Osteocyte (in vitro differentiated cells): Measurements from ENCODE around the gene ABCC6. TPM values are rescaled to one million over a fixed set of nuclear protein-coding genes. Genes with fewer than 3 reads are reported as not detected.
A peak's percentile ranks its signal among the peaks of the same experiment; 100 is the strongest.
"Not testable (repeated sequence)": the region's sequence is repeated elsewhere in the genome, so short reads cannot be mapped to it uniquely, and the experiment has no call there.

Experiments
- DNase-seq: peaks from one replicate; pipeline ENCODE4 v3.0.0; 2021; ENCODE audit warnings: mixed read lengths; ENCODE audit not compliant: unreplicated experiment; ENCODE audit errors: extremely low spot score
- H3K27ac Mint-ChIP-seq: one replicate; pipeline ENCODE4 v1.8.0; 2021; ENCODE audit warnings: mild to moderate bottlenecking, mixed read lengths; ENCODE audit not compliant: unreplicated experiment
- H3K27me3 Mint-ChIP-seq: one replicate; pipeline ENCODE4 v1.8.0; 2021; ENCODE audit warnings: mixed read lengths; ENCODE audit not compliant: unreplicated experiment
- H3K36me3 Mint-ChIP-seq: one replicate; pipeline ENCODE4 v1.8.0; 2021; ENCODE audit warnings: mixed read lengths; ENCODE audit not compliant: unreplicated experiment
- H3K4me1 Mint-ChIP-seq: one replicate; pipeline ENCODE4 v1.8.0; 2021; ENCODE audit warnings: mixed read lengths; ENCODE audit not compliant: unreplicated experiment
- H3K4me3 Mint-ChIP-seq: one replicate; pipeline ENCODE4 v1.8.0; 2021; ENCODE audit warnings: mild to moderate bottlenecking, moderate library complexity, mixed read lengths; ENCODE audit not compliant: unreplicated experiment
- H3K9me3 Mint-ChIP-seq: one replicate; pipeline ENCODE4 v1.8.0; 2021; ENCODE audit warnings: mixed read lengths; ENCODE audit not compliant: unreplicated experiment
- CTCF ChIP-seq: fragments of 200-600 bp; sonication (generic); IDR thresholded peaks from 2 replicates; pipeline ENCODE4 v1.5.0; 2021; ENCODE audit warnings: antibody characterized with exemption, mild to moderate bottlenecking, moderate library complexity
- total RNA-seq: library from RNA; stranded (reverse); gene quantifications from 2 replicates; pipeline ENCODE4 v1.2.1, GENCODE V29; 2021

ABCC6 gene
- total RNA-seq, 1 donor from 2014 or later, result 1.4 TPM

- not testable (repeated sequence) for H3K9me3 Mint-ChIP-seq, H3K27ac Mint-ChIP-seq, H3K4me1 Mint-ChIP-seq, DNase-seq, H3K4me3 Mint-ChIP-seq, H3K36me3 Mint-ChIP-seq, H3K27me3 Mint-ChIP-seq
- peak; percentile 40 for TF ChIP-seq CTCF
These were observed 20.7 kb downstream of the ABCC6 start for GRCh38 chr16:16202400-16203143.

- DNase-seq, H3K27ac Mint-ChIP-seq, H3K9me3 Mint-ChIP-seq, H3K27me3 Mint-ChIP-seq, H3K4me1 Mint-ChIP-seq, H3K36me3 Mint-ChIP-seq, H3K4me3 Mint-ChIP-seq: not testable (repeated sequence)
These were observed 21.4 kb downstream of the ABCC6 start for GRCh38 chr16:16201880-16202279.

GRCh38 chr16:16200391-16200790 lies 22.9 kb downstream of the ABCC6 start:
- not testable (repeated sequence) for DNase-seq, H3K9me3 Mint-ChIP-seq, H3K27me3 Mint-ChIP-seq, H3K4me1 Mint-ChIP-seq, H3K36me3 Mint-ChIP-seq, H3K27ac Mint-ChIP-seq, H3K4me3 Mint-ChIP-seq

- DNase-seq, H3K27me3 Mint-ChIP-seq, H3K4me1 Mint-ChIP-seq, H3K4me3 Mint-ChIP-seq, H3K36me3 Mint-ChIP-seq, H3K9me3 Mint-ChIP-seq, H3K27ac Mint-ChIP-seq: not testable (repeated sequence)
These were observed 23.9 kb downstream of the ABCC6 start for GRCh38 chr16:16199428-16199827.

- no peak for TF ChIP-seq CTCF
These were observed 25.3 kb downstream of the ABCC6 start for GRCh38 chr16:16197966-16198365.

GRCh38 chr16:16197331-16197730 lies 26.0 kb downstream of the ABCC6 start:
- no peak for TF ChIP-seq CTCF
- DNase-seq, result no peak
- H3K27ac Mint-ChIP-seq, result no peak overlapping the region
- H3K4me1 Mint-ChIP-seq, result peaks cover 3% of the 10 kb centered on the region
- H3K27me3 Mint-ChIP-seq, result peaks cover 8% of the 10 kb centered on the region
- no peaks in the 10 kb centered on the region for H3K9me3 Mint-ChIP-seq
- H3K36me3 Mint-ChIP-seq, result no peaks in the 10 kb centered on the region
- H3K4me3 Mint-ChIP-seq, result no peak overlapping the region

More at GRCh38 chr16:16197966-16198365, 25.3 kb downstream of the ABCC6 start:
- Mint-ChIP-seq H3K36me3 (no peaks in the 10 kb centered on the region), H3K4me1 (peaks cover 3% of the 10 kb centered on the region), H3K27me3 (peaks cover 4% of the 10 kb centered on the region), H3K9me3 (no peaks in the 10 kb centered on the region), H3K4me3 (no peak overlapping the region), H3K27ac (no peak overlapping the region)
- no peak for DNase-seq
